ENCODE measurements around the gene KCNK10.

The KCNK10 gene

GRCh38 chr14:88311780-88312179, 11.3 kb downstream of the KCNK10 start:
- TF ChIP-seq CTCF (IDR thresholded peaks at IDR 0.05; ENCODE audit: control insufficient read depth, insufficient read depth, low read depth, low read length, missing control alignments), result no peak
- DNase-seq (ENCODE audit: low read depth), result no peak
- H3K4me3 ChIP-seq (ENCODE audit: control insufficient read depth, low read depth, low read length), result no peak overlapping the region

GRCh38 chr14:88310449-88310848, 12.6 kb downstream of the KCNK10 start:
- TF ChIP-seq CTCF (IDR thresholded peaks at IDR 0.05; ENCODE audit: control insufficient read depth, insufficient read depth, low read depth, low read length, missing control alignments), result no peak
- no peak for DNase-seq (ENCODE audit: low read depth)

GRCh38 chr14:88310021-88310420, 13.0 kb downstream of the KCNK10 start:
- H3K4me3 ChIP-seq (ENCODE audit: control insufficient read depth, low read depth, low read length), result no peak overlapping the region
- TF ChIP-seq CTCF (IDR thresholded peaks at IDR 0.05; ENCODE audit: control insufficient read depth, insufficient read depth, low read depth, low read length, missing control alignments), result no peak
- DNase-seq (ENCODE audit: low read depth), result no peak

More at GRCh38 chr14:88310449-88310848, 12.6 kb downstream of the KCNK10 start:
- H3K4me3 ChIP-seq (ENCODE audit: control insufficient read depth, low read depth, low read length), result no peak overlapping the region

GRCh38 chr14:88305528-88306322, 17.3 kb downstream of the KCNK10 start:
- no peak for TF ChIP-seq CTCF (IDR thresholded peaks at IDR 0.05; ENCODE audit: control insufficient read depth, insufficient read depth, low read depth, low read length, missing control alignments)
- no peak overlapping the region for H3K4me3 ChIP-seq (ENCODE audit: control insufficient read depth, low read depth, low read length)
- DNase-seq (ENCODE audit: low read depth), result no peak

GRCh38 chr14:88303041-88303440, 20.0 kb downstream of the KCNK10 start:
- no peak overlapping the region for H3K4me3 ChIP-seq (ENCODE audit: control insufficient read depth, low read depth, low read length)
- no peak for TF ChIP-seq CTCF (IDR thresholded peaks at IDR 0.05; ENCODE audit: control insufficient read depth, insufficient read depth, low read depth, low read length, missing control alignments)
- no peak for DNase-seq (ENCODE audit: low read depth)

GRCh38 chr14:88301381-88301780, 21.7 kb downstream of the KCNK10 start:
- no peak for TF ChIP-seq CTCF (IDR thresholded peaks at IDR 0.05; ENCODE audit: control insufficient read depth, insufficient read depth, low read depth, low read length, missing control alignments)
- H3K4me3 ChIP-seq (ENCODE audit: control insufficient read depth, low read depth, low read length), result no peak overlapping the region
- DNase-seq (ENCODE audit: low read depth), result no peak

Data from AG09309 (cell line).